Stomach (tissue), 4 donors: ENCODE measurements around the gene OR51D1.

ENCODE experiments used
- CTCF ChIP-seq, 7 experiments: fragments of 450-650 bp in 4 of 7; fragments of 200-600 bp in 3 of 7; sonication (generic) in 3 of 7; IDR thresholded peaks; one replicate each; pipeline ENCODE4 v1.5.1; 2016 to 2019; ENCODE audit warnings: antibody characterized with exemption in 7 of 7, control low read depth in 2 of 7, mild to moderate bottlenecking in 1 of 7
- POLR2A ChIP-seq, 4 donors: fragments of 450-650 bp; IDR thresholded peaks; one replicate each; pipeline ENCODE4 v1.6.1; 2016; ENCODE audit warnings: antibody characterized with exemption in 4 of 4, control low read depth in 2 of 4, mild to moderate bottlenecking in 1 of 4, moderate library complexity in 1 of 4
- POLR2AphosphoS5 ChIP-seq, 3 donors: sonication (generic); formaldehyde crosslinking; IDR thresholded peaks; one replicate each; pipeline ENCODE4 v1.6.1; 2016; ENCODE audit warnings: antibody characterized with exemption in 3 of 3

- TF ChIP-seq CTCF (IDR thresholded peaks at IDR 0.05) (no peak), POLR2AphosphoS5 (IDR thresholded peaks at IDR 0.05) (no peak), POLR2A (IDR thresholded peaks at IDR 0.05) (no peak)
These were observed 36.5 kb downstream of the OR51D1 start for GRCh38 chr11:4673781-4674180.
